ENCODE results near the gene PTGDS. TPM values are rescaled to one million over a fixed set of nuclear protein-coding genes. Genes with fewer than 3 reads are reported as not detected.

Gene PTGDS
- total and polyA plus RNA-seq, 12 donors = 1,129 to 5,119 (median 3,777) TPM

DNA sequence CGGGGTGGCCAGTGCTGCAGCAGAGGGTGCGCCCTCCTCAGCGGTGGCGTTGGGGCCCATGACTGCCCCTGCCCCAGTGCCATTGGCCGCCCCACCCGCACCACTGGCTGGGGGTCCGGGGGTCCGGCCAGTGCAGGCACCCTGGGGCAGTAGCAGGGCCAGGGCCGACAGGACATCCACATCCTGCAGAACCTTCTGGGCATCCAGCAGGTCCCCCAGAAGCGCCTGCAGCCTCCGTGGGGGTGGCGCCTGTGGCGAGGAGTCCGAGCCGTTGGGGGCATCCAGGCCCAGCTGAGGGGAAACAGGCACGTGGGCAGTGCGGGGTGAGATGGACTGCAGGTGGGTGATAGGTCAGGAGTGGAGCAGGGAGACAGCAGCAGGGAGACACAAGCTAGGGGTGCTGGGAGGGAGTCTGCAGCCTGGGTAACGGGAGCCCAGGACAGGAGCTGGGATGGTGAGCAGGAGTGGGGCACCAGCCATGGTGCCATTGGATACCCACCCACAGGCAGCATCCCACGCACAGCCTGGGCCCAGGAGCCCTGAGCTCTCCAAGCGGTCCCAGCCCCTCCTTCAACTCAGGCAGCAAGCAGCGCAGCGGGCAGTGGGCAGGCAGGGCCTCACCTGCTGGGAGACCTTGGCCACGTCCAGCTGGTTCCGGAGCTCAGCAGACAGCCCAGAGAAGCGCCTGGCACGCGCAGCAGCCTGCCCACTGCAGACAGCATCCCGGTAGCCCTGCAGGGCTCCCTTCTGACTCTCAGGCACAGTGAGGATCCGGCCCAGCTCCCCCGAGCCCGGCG lies 43.7 kb downstream of the PTGDS start:
- intact Hi-C loops (cut with DNase I) = loop anchor here in 1 of 10 donors (10.0 kb wide), 1 partner anchor 176 kb away; the partner anchor contains the start of genes AJM1 and PHPT1
- no peaks in the 10 kb centered on the region for H3K27me3 ChIP-seq
- WGBS, 2 donors = 96% methylated on average over 32 of the region's 32 CpGs
- H3K36me3 ChIP-seq = peaks cover 0 to 53% (median 12%) of the 10 kb centered on the region in 9 donors
- H3K27ac ChIP-seq = no peak overlapping the region
- DNase-seq = no peak
- no peaks in the 10 kb centered on the region for H3K9me3 ChIP-seq
- H3K4me3 ChIP-seq = no peak overlapping the region
- no peak for ATAC-seq
- TF ChIP-seq, protein P1, sequence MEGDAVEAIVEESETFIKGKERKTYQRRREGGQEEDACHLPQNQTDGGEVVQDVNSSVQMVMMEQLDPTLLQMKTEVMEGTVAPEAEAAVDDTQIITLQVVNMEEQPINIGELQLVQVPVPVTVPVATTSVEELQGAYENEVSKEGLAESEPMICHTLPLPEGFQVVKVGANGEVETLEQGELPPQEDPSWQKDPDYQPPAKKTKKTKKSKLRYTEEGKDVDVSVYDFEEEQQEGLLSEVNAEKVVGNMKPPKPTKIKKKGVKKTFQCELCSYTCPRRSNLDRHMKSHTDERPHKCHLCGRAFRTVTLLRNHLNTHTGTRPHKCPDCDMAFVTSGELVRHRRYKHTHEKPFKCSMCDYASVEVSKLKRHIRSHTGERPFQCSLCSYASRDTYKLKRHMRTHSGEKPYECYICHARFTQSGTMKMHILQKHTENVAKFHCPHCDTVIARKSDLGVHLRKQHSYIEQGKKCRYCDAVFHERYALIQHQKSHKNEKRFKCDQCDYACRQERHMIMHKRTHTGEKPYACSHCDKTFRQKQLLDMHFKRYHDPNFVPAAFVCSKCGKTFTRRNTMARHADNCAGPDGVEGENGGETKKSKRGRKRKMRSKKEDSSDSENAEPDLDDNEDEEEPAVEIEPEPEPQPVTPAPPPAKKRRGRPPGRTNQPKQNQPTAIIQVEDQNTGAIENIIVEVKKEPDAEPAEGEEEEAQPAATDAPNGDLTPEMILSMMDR (IDR thresholded peaks at IDR 0.05) = no peak
- no peaks in the 10 kb centered on the region for H3K4me1 ChIP-seq

DNA sequence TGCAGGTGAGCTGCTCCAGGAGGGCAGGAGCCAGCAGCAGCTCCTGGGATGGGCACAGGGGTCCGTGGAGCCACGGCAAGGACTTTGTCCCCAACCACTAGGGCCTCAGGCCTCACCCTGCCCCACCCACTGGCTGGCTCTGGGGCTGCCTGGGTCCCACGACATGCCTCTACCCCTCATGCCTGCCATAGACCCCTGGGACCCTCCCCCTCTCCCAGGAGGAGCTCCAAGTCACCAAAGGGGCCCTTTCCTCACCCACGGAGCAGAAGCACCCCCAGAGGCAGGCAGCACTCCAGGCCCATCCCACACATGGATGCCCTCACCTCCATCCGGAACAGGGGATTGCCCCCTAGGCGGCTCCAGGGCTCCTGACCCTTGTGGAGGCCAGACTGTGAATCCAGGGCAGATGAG lies 44.3 kb downstream of the PTGDS start:
- no peak for DNase-seq
- Histone ChIP-seq H3K36me3 (peaks cover 0 to 47% (median 12%) of the 10 kb centered on the region in 9 donors), H3K27me3 (no peaks in the 10 kb centered on the region), H3K4me1 (peaks cover 0 to 6% (median 3%) of the 10 kb centered on the region in 9 donors), H3K4me3 (no peak overlapping the region), H3K27ac (no peak overlapping the region), H3K9me3 (no peaks in the 10 kb centered on the region)
- intact Hi-C loops (cut with DNase I) = loop anchor here in 1 of 10 donors (10.0 kb wide), 1 partner anchor 177 kb away; the partner anchor contains the start of genes AJM1 and PHPT1
- 91 to 92% methylated on average over 6 of the region's 6 CpGs for WGBS, 2 donors
- no peak for ATAC-seq
- TF ChIP-seq, protein P1 (IDR thresholded peaks at IDR 0.05) = no peak

DNA sequence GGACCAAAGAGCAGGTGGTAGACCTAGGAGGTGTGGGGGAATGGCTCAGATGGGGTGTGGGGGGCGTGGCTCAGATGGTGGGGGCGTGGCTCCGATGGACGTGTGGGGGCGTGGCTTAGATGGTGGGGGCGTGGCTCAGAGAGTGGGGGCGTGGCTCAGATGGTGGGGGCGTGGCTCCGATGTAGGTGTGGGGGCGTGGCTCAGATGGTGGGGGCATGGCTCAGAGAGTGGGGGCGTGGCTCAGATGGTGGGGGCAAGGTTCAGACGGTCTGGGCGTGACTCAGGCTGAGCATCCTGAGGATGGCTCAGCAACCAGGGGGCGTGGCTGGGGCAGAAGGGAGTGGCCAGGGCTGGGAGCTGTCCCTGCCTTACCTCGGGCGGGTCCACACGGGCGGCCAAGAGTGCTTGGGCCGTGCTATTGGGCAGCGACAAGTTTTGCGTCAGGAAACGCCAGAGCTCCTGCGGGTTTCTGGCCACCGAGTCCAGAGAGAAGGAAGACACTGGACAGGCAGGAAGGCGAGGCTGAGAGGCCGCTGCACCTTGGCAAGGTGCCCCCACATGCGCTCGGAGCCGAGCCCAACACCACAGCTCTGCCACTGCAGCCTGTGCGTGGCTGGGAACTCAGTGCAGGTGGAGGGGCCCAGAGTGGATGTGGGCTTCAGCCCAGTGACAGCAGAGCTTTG lies 44.8 kb downstream of the PTGDS start:
- Histone ChIP-seq H3K4me3 (no peak overlapping the region), H3K36me3 (peaks cover 0 to 42% (median 9%) of the 10 kb centered on the region in 9 donors), H3K9me3 (no peaks in the 10 kb centered on the region), H3K4me1 (peaks cover 3 to 11% (median 8%) of the 10 kb centered on the region in 9 donors), H3K27ac (no peak overlapping the region), H3K27me3 (no peaks in the 10 kb centered on the region)
- intact Hi-C loops (cut with DNase I) = loop anchor here in 1 of 10 donors (10.0 kb wide), 1 partner anchor 177 kb away; the partner anchor contains the start of genes AJM1 and PHPT1
- DNase-seq = peak in 1 of 2 donors; percentile 39
- TF ChIP-seq, protein P1 (IDR thresholded peaks at IDR 0.05) = no peak
- WGBS, 2 donors = 66% methylated on average over 30 of the region's 30 CpGs
- ATAC-seq = peak in 4 of 8 donors; percentile 5 to 33 (median 14)

DNA sequence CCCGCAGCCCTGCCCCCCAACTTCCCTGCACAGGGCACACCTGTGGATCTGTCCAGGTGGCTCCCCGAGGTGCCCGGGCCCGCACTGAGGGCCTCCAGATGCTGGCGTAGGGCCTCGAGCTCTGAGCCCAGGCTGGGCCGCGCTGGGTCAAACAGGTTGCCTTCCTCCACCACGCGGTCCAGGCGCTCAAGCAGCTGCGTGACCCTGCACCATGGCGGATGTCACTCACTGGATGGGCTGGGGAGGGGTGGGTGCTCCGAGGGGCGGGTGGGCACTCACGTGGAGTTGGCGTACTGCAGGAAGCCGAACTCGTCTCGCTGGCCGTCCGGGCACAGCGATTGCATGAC lies 45.3 kb downstream of the PTGDS start:
- TF ChIP-seq, protein P1 (IDR thresholded peaks at IDR 0.05) = no peak
- Histone ChIP-seq H3K27ac (no peak overlapping the region), H3K4me1 (peaks cover 8 to 16% (median 12%) of the 10 kb centered on the region in 9 donors), H3K36me3 (peaks cover 0 to 37% (median 4%) of the 10 kb centered on the region in 9 donors), H3K4me3 (no peak overlapping the region), H3K27me3 (no peaks in the 10 kb centered on the region), H3K9me3 (no peaks in the 10 kb centered on the region)
- intact Hi-C loops (cut with DNase I) = loop anchor here in 1 of 10 donors (10.0 kb wide), 1 partner anchor 178 kb away; the partner anchor contains the start of genes AJM1 and PHPT1
- no peak for DNase-seq
- 93 to 94% methylated on average over 23 of the region's 23 CpGs for WGBS, 2 donors
- ATAC-seq = no peak

All from heart right ventricle (tissue), 16 donors.